ENCODE results near the gene TRIM44. TPM values are rescaled to one million over a fixed set of nuclear protein-coding genes. Genes with fewer than 3 reads are reported as not detected.

TRIM44 gene
- polyA plus RNA-seq, 1 donor (not counting 4 experiments of a cell fraction or from before 2014, with no cell fraction given), result 48.3 TPM

GRCh38 chr11:35804451-35805040 is 142.0 kb downstream of the TRIM44 start:
- dilution Hi-C loops (cut with MboI; ENCODE audit: extremely low pct_ligation_motif_present, low sequenced_read_pairs), result loop anchor here (25.0 kb wide), 1 partner anchor 192 kb away; the partner anchor contains the start of gene FJX1

GRCh38 chr11:35809561-35809960 is 147.0 kb downstream of the TRIM44 start:
- dilution Hi-C loops (cut with MboI; ENCODE audit: extremely low pct_ligation_motif_present, low sequenced_read_pairs), result loop anchor here (25.0 kb wide), 1 partner anchor 197 kb away; the partner anchor contains the start of gene FJX1
- no peak overlapping the region for H3K4me3 ChIP-seq (ENCODE audit: control insufficient read depth in 2 of 3, extremely low read depth in 1 of 3, insufficient read depth in 2 of 3, low read depth in 1 of 3, low read length in 3 of 3)
- no peak overlapping the region for H2AFZ ChIP-seq (ENCODE audit: control insufficient read depth, low read length)
- TF ChIP-seq CTCF (optimal IDR thresholded peaks at IDR 0.05 in 1 of 3, IDR thresholded peaks at IDR 0.05 in 1 of 3, conservative IDR thresholded peaks at IDR 0.05 in 1 of 3; ENCODE audit: extremely low read depth in 1 of 3, insufficient read depth in 2 of 3, low read length in 3 of 3) (no peak), EZH2 (IDR thresholded peaks at IDR 0.05; ENCODE audit: low read length) (no peak)
- H3K9me1 ChIP-seq (ENCODE audit: control insufficient read depth, extremely low read depth, insufficient read depth, low read length), result no peaks in the 10 kb centered on the region
- no peak overlapping the region for H3K4me2 ChIP-seq (ENCODE audit: control insufficient read depth, extremely low read depth, insufficient read depth, low read depth, low read length)
- H3K9ac ChIP-seq (ENCODE audit: control insufficient read depth, extremely low read depth, insufficient read depth, low read length), result no peak overlapping the region
- no peaks in the 10 kb centered on the region for H3K9me3 ChIP-seq (ENCODE audit: control insufficient read depth, low read depth, low read length)
- H4K20me1 ChIP-seq (ENCODE audit: control insufficient read depth, extremely low read depth, insufficient read depth, low read length), result no peaks in the 10 kb centered on the region
- H3K27me3 ChIP-seq (ENCODE audit: control insufficient read depth, extremely low read depth, insufficient read depth, low read length), result no peaks in the 10 kb centered on the region
- DNase-seq (ENCODE audit: low read depth, low spot score) (no peak), FAIRE-seq (no peak)
- peaks cover 17% of the 10 kb centered on the region for H3K4me1 ChIP-seq (ENCODE audit: control insufficient read depth, extremely low read depth, insufficient read depth, low read length)
- peaks cover 3 to 11% of the 10 kb centered on the region in 2 experiments for H3K36me3 ChIP-seq (ENCODE audit: control insufficient read depth in 2 of 2, extremely low read depth in 1 of 2, insufficient read depth in 2 of 2, low read length in 2 of 2)
- no peak overlapping the region for H3K27ac ChIP-seq (ENCODE audit: control insufficient read depth, insufficient read depth, low read length)
- H3K79me2 ChIP-seq (ENCODE audit: control insufficient read depth, insufficient read depth, low read length), result no peaks in the 10 kb centered on the region

More at GRCh38 chr11:35804451-35805040, 142.0 kb downstream of the TRIM44 start:
- FAIRE-seq (no peak), DNase-seq (ENCODE audit: low read depth, low spot score) (no peak)
- Histone ChIP-seq H3K9me3 (ENCODE audit: control insufficient read depth, low read depth, low read length) (no peaks in the 10 kb centered on the region), H3K9ac (ENCODE audit: control insufficient read depth, extremely low read depth, insufficient read depth, low read length) (no peak overlapping the region), H3K36me3 (ENCODE audit: control insufficient read depth in 2 of 2, extremely low read depth in 1 of 2, insufficient read depth in 2 of 2, low read length in 2 of 2) (peaks cover 3 to 8% of the 10 kb centered on the region in 2 experiments), H3K27me3 (ENCODE audit: control insufficient read depth, extremely low read depth, insufficient read depth, low read length) (no peaks in the 10 kb centered on the region), H3K27ac (ENCODE audit: control insufficient read depth, insufficient read depth, low read length) (no peak overlapping the region), H3K4me2 (ENCODE audit: control insufficient read depth, extremely low read depth, insufficient read depth, low read depth, low read length) (no peak overlapping the region), H3K4me1 (ENCODE audit: control insufficient read depth, extremely low read depth, insufficient read depth, low read length) (peaks cover 35% of the 10 kb centered on the region), H2AFZ (ENCODE audit: control insufficient read depth, low read length) (no peak overlapping the region), H3K4me3 (ENCODE audit: control insufficient read depth in 2 of 3, extremely low read depth in 1 of 3, insufficient read depth in 2 of 3, low read depth in 1 of 3, low read length in 3 of 3) (no peak overlapping the region), H3K9me1 (ENCODE audit: control insufficient read depth, extremely low read depth, insufficient read depth, low read length) (no peaks in the 10 kb centered on the region), H3K79me2 (ENCODE audit: control insufficient read depth, insufficient read depth, low read length) (peaks cover 2% of the 10 kb centered on the region), H4K20me1 (ENCODE audit: control insufficient read depth, extremely low read depth, insufficient read depth, low read length) (no peaks in the 10 kb centered on the region)
- TF ChIP-seq CTCF (optimal IDR thresholded peaks at IDR 0.05 in 1 of 3, IDR thresholded peaks at IDR 0.05 in 1 of 3, conservative IDR thresholded peaks at IDR 0.05 in 1 of 3; ENCODE audit: extremely low read depth in 1 of 3, insufficient read depth in 2 of 3, low read length in 3 of 3), result no peak
- no peak for TF ChIP-seq EZH2 (IDR thresholded peaks at IDR 0.05; ENCODE audit: low read length)
